Heart left ventricle (tissue), 16 donors: Measurements from ENCODE around the gene PHF2. TPM values are rescaled to one million over a fixed set of nuclear protein-coding genes. Genes with fewer than 3 reads are reported as not detected.

Source experiments
- ATAC-seq, 4 donors: fragments of 200-7000 bp; cut with Tn5 transposase; one replicate each; pipeline ENCODE4 v1.9.1; 2020 to 2022; ENCODE audit warnings: moderate library complexity in 4 of 4, mild to moderate bottlenecking in 3 of 4, moderate number of reproducible peaks in 1 of 4
- DNase-seq, 5 donors: peaks; one replicate each; pipeline ENCODE4 v3.0.0-alpha.2; 2020
- H3K27ac ChIP-seq, 12 donors: fragments of 200-600 bp; sonication (generic) in 4 of 12; one replicate each; pipeline versions ENCODE4 v1.5.0 to v1.8.0; 2016 to 2022; ENCODE audit warnings: mild to moderate bottlenecking in 2 of 12
- H3K27me3 ChIP-seq, 9 donors: fragments of 200-600 bp; sonication (generic) in 2 of 9; one replicate each; pipeline versions ENCODE4 v1.5.1 to v1.8.0; 2016 to 2022; ENCODE audit warnings: mild to moderate bottlenecking in 3 of 9
- H3K36me3 ChIP-seq, 9 donors: fragments of 200-600 bp; sonication (generic) in 2 of 9; one replicate each; pipeline versions ENCODE4 v1.5.0 to v1.8.0; 2018 to 2022; ENCODE audit warnings: mild to moderate bottlenecking in 2 of 9
- H3K4me1 ChIP-seq, 12 donors: fragments of 200-600 bp; sonication (generic) in 4 of 12; one replicate each; pipeline versions ENCODE4 v1.5.0 to v1.8.0; 2016 to 2022; ENCODE audit warnings: mild to moderate bottlenecking in 3 of 12
- H3K4me3 ChIP-seq, 12 donors: fragments of 200-600 bp; sonication (generic) in 4 of 12; one replicate each; pipeline versions ENCODE4 v1.5.0 to v1.8.0; 2017 to 2022; ENCODE audit warnings: mild to moderate bottlenecking in 9 of 12, moderate library complexity in 4 of 12
- H3K9me3 ChIP-seq, 12 donors: fragments of 200-600 bp; sonication (generic) in 4 of 12; one replicate each; pipeline versions ENCODE4 v1.5.0 to v1.8.0; 2016 to 2022; ENCODE audit warnings: mild to moderate bottlenecking in 1 of 12
- CTCF ChIP-seq, 12 donors: fragments of 200-600 bp; sonication (generic) in 4 of 12; IDR thresholded peaks; one replicate each; pipeline versions ENCODE4 v1.5.0 to v1.8.0; 2018 to 2022; ENCODE audit warnings: antibody characterized with exemption in 12 of 12, mild to moderate bottlenecking in 5 of 12
- POLR2A ChIP-seq, 2 donors: fragments of 450-650 bp; IDR thresholded peaks; one replicate each; pipeline ENCODE4 v1.6.1; 2017; ENCODE audit warnings: antibody characterized with exemption in 2 of 2, mild to moderate bottlenecking in 2 of 2, moderate library complexity in 2 of 2
- WGBS, 4 donors: extraction: QIAGEN DNeasy Blood & Tissue Kit in 2 of 4; methylation state at CpG; one replicate each; pipeline versions ENCODE4 v1.1.5 to v1.1.7; 2013 to 2018; 5-methylcytosine and 5-hydroxymethylcytosine counted together
- intact Hi-C, 10 donors: fragments of 100-400 bp; cut with DNase I; formaldehyde crosslinking; loops; one replicate each; pipeline versions ENCODE4 v1.11.1 to v1.14.2; 2022
- polyA plus RNA-seq, 2 donors: library from polyadenylated mRNA; stranded (reverse); fragments of 200-250 nt; gene quantifications; one replicate each; pipeline ENCODE4 v1.2.3, GENCODE V29; 2013
- total RNA-seq, 9 donors: library from RNA; depleted of rRNA in 2 of 9; stranded (reverse); fragments of >200 nt in 2 of 9; fragmentation: NEBNext Ultra II Directional in 3 of 9; extraction: Animal tissue kit (Norgen Biotek cat#: 25700) in 3 of 9; gene quantifications; one replicate each; pipeline versions ENCODE4 v1.1.0 to v1.2.4, GENCODE V29; 2016 to 2023
- donor health status: ischemic (EF 13 %, LVEDD 7.1; RV severe dilation, severe dysfunction).
- donor health status: healthy with polysubstance abuse.
- donor health status: DM: no; HTN: yes; CAD: no.
- donor health status: DM: no; HTN: no; CAD: no.
- donor health status: ischemic (EF 25% LVEDD 6.9; RV normal size, moderate dysfunction).
- donor health status: ischemic (EF 25% LVEDD 5.7; RV mildly dilated, moderate dysfunction).
- donor health status: healthy.
- donor health status: DM: yes; HTN: yes; CAD: no.
- donor health status: ischemic (EF 35%, LVEDD 5.7; RV mildly dilated, moderate dysfunction).
- donor health status: nonischemic (EF 11% LVEDD 7.7; RV severe dilation, severe dysfunction).
- donor health status: DM: yes; HTN: yes; CAD: no.
- donor health status: PGD.
- donor health status: ischemic (EF 29% LVEDD 5.4; RV normal size, mild dysfunction).
- donor health status: nonischemic (EF 23%, LVEDD 6.1; RV moderate dilation, normal function).

PHF2 gene
- total and polyA plus RNA-seq, 11 donors: 18.8 to 37.2 (median 22.1) TPM

- DNase-seq (peak in 4 of 5 donors; percentile 3 to 42 (median 16)), ATAC-seq (peak in 3 of 4 donors; percentile 3 to 12 (median 12))
- peaks cover 0 to 27% (median 19%) of the 10 kb centered on the region in 9 donors for H3K36me3 ChIP-seq
- H3K9me3 ChIP-seq: no peaks in the 10 kb centered on the region
- H3K27me3 ChIP-seq: no peaks in the 10 kb centered on the region
- 67 to 75% (median 71%) methylated on average over 17 to 25 of the region's 25 CpGs for WGBS, 4 donors
- H3K4me1 ChIP-seq: peaks cover 0 to 5% (median 0%) of the 10 kb centered on the region in 12 donors
- H3K4me3 ChIP-seq: no peak overlapping the region
- intact Hi-C loops: loop anchor here (1.0 to 10.0 kb wide), 9 partner anchors 281 to 536 kb away; no protein-coding TSS in a partner anchor
- no peak overlapping the region for H3K27ac ChIP-seq
- TF ChIP-seq POLR2A (IDR thresholded peaks at IDR 0.05) (no peak), CTCF (IDR thresholded peaks at IDR 0.05) (no peak)
Measured at GRCh38 chr9:93681269-93682154, 105.1 kb downstream of the PHF2 start.

GRCh38 chr9:93682155-93682968 lies 106.0 kb downstream of the PHF2 start:
- WGBS, 4 donors: 41 to 46% (median 45%) methylated on average over 19 of the region's 19 CpGs
- peak; percentile 37 to 82 (median 52) for DNase-seq
- intact Hi-C loops: loop anchor here (1.0 to 10.0 kb wide), 9 partner anchors 280 to 535 kb away; no protein-coding TSS in a partner anchor

DNA sequence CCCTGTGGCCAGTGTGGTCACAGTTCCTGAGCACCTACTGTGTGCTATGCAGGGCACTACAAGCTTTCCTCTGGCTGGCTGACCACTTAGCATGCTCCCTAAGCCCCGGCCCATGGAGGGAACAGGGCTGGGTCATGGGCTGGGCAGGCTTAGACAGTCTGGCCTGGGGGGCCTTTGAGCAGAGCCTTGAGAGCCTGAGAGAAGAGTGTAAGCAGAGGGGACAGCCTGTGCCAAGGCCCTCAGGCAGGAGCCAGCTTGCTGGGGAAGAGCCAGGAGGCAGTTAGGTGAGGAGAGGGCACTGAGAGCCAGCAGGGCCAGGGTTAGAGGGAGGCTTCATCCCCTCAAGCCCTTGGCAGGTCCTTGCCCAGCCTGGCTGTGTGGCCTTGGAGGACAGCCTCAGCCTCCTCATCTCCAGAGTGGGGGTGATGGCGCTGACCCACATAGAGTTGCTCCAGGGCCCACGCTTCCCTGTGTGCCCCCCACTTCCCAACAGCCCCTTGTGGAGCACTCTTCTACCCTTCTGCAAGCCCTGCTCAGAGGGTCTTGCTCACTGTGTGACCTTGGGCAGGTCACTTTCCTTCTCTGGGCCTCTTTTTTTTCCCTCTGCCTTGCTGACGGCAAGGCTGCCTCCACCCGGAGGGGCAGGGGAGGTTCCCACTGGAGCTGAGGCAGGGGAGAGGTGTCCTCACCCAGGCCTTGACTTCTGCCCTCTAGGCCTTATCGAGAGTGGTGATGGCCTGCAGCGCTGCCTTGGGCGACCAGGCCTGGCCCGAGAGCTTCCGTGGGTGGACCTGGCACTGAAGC lies 107.1 kb downstream of the PHF2 start:
- Histone ChIP-seq H3K36me3 (peaks cover 0 to 7% (median 0%) of the 10 kb centered on the region in 9 donors), H3K4me3 (no peak overlapping the region), H3K4me1 (peaks cover 0 to 5% (median 0%) of the 10 kb centered on the region in 12 donors), H3K9me3 (peaks cover 0 to 11% (median 4%) of the 10 kb centered on the region in 12 donors), H3K27me3 (no peaks in the 10 kb centered on the region), H3K27ac (no peak overlapping the region)
- WGBS, 4 donors: 76 to 93% (median 90%) methylated on average over 10 of the region's 10 CpGs
- intact Hi-C loops: loop anchor here (2.0 to 10.0 kb wide), 7 partner anchors 279 to 534 kb away; no protein-coding TSS in a partner anchor
- peak in 4 of 5 donors; percentile 3 to 34 (median 14) for DNase-seq
- TF ChIP-seq CTCF (IDR thresholded peaks at IDR 0.05) (no peak), POLR2A (IDR thresholded peaks at IDR 0.05) (no peak)
- no peak for ATAC-seq

More at GRCh38 chr9:93682155-93682968, 106.0 kb downstream of the PHF2 start:
- no peaks in the 10 kb centered on the region for H3K27me3 ChIP-seq
- peaks cover 0 to 5% (median 0%) of the 10 kb centered on the region in 12 donors for H3K4me1 ChIP-seq
- H3K4me3 ChIP-seq: no peak overlapping the region
- no peak overlapping the region for H3K27ac ChIP-seq
- peaks cover 0 to under 1% (median 0%) of the 10 kb centered on the region in 12 donors for H3K9me3 ChIP-seq
- TF ChIP-seq CTCF (IDR thresholded peaks at IDR 0.05): peak; percentile 60 to 82 (median 76)
- no peak for TF ChIP-seq POLR2A (IDR thresholded peaks at IDR 0.05)
- H3K36me3 ChIP-seq: peaks cover 0 to 19% (median 12%) of the 10 kb centered on the region in 9 donors
- ATAC-seq: peak in 3 of 4 donors; percentile 45 to 68 (median 57)
